HUES6 (cell line): ENCODE measurements around the gene C11orf21.
"Not testable (repeated sequence)": the region's sequence is repeated elsewhere in the genome, so short reads cannot be mapped to it uniquely, and the experiment has no call there.

Experiments used
- H3K27ac ChIP-seq: 2 replicates; pipeline ENCODE4 v1.7.0; 2013; ENCODE audit warnings: low read depth, mild to moderate bottlenecking, low read length, inconsistent platforms
- H3K27me3 ChIP-seq: 2 replicates; pipeline ENCODE4 v1.6.1; 2013; ENCODE audit warnings: low read length; ENCODE audit not compliant: control insufficient read depth, insufficient read depth
- H3K36me3 ChIP-seq: 2 replicates; pipeline ENCODE4 v1.6.1; 2013; ENCODE audit warnings: low read length; ENCODE audit not compliant: control insufficient read depth, insufficient read depth
- H3K4me1 ChIP-seq: 2 replicates; pipeline ENCODE4 v1.6.1; 2013; ENCODE audit warnings: low read length; ENCODE audit not compliant: control insufficient read depth, insufficient read depth
- H3K4me3 ChIP-seq: 2 replicates; pipeline ENCODE4 v1.5.1; 2013; ENCODE audit warnings: low read depth, low read length
- H3K9ac ChIP-seq: one replicate; pipeline ENCODE4 v1.6.1; 2013; ENCODE audit warnings: mild to moderate bottlenecking, low read length
- H3K9me3 ChIP-seq: 2 replicates; pipeline ENCODE4 v1.6.1; 2013; ENCODE audit warnings: low read depth, low read length; ENCODE audit not compliant: control insufficient read depth, insufficient read depth

The C11orf21 gene

GRCh38 chr11:2333486-2334205 lies 31.9 kb upstream of the C11orf21 start:
- H3K9me3 ChIP-seq = peaks cover 23% of the 10 kb centered on the region
- not testable (repeated sequence) for H3K36me3 ChIP-seq, H3K27ac ChIP-seq, H3K27me3 ChIP-seq, H3K9ac ChIP-seq, H3K4me3 ChIP-seq
- H3K4me1 ChIP-seq = peaks cover 21% of the 10 kb centered on the region

- Histone ChIP-seq H3K9me3 (peaks cover 23% of the 10 kb centered on the region), H3K4me1 (peaks cover 11% of the 10 kb centered on the region; the same call in 1 of the 2 replicates)
- not testable (repeated sequence) for H3K4me3 ChIP-seq, H3K27me3 ChIP-seq, H3K9ac ChIP-seq, H3K36me3 ChIP-seq, H3K27ac ChIP-seq
Observed at GRCh38 chr11:2332569-2332968, 30.9 kb upstream of the C11orf21 start.

GRCh38 chr11:2331404-2331803 lies 29.7 kb upstream of the C11orf21 start:
- Histone ChIP-seq H3K4me1 (peaks cover 1% of the 10 kb centered on the region; the same call in 1 of the 2 replicates), H3K27ac (no peak overlapping the region), H3K9me3 (peaks cover 25% of the 10 kb centered on the region), H3K9ac (no peak overlapping the region), H3K36me3 (no peaks in the 10 kb centered on the region), H3K4me3 (no peak overlapping the region), H3K27me3 (no peaks in the 10 kb centered on the region)

- Histone ChIP-seq H3K9me3 (peaks cover 28% of the 10 kb centered on the region), H3K36me3 (no peaks in the 10 kb centered on the region), H3K4me3 (no peak overlapping the region), H3K27me3 (no peaks in the 10 kb centered on the region), H3K27ac (no peak overlapping the region), H3K4me1 (no peaks in the 10 kb centered on the region), H3K9ac (no peak overlapping the region)
Observed at GRCh38 chr11:2330696-2331095, 29.0 kb upstream of the C11orf21 start.

GRCh38 chr11:2329551-2329950 lies 27.8 kb upstream of the C11orf21 start:
- H3K9me3 ChIP-seq = peaks cover 30% of the 10 kb centered on the region
- H3K4me1 ChIP-seq = no peaks in the 10 kb centered on the region
- H3K27me3 ChIP-seq = no peaks in the 10 kb centered on the region
- H3K36me3 ChIP-seq = no peaks in the 10 kb centered on the region
- no peak overlapping the region for H3K27ac ChIP-seq
- no peak overlapping the region for H3K9ac ChIP-seq
- no peak overlapping the region for H3K4me3 ChIP-seq

GRCh38 chr11:2328656-2329354 lies 27.1 kb upstream of the C11orf21 start:
- no peak overlapping the region for H3K27ac ChIP-seq
- H3K4me3 ChIP-seq = no peak overlapping the region
- no peaks in the 10 kb centered on the region for H3K27me3 ChIP-seq
- H3K4me1 ChIP-seq = no peaks in the 10 kb centered on the region
- H3K9ac ChIP-seq = no peak overlapping the region
- H3K36me3 ChIP-seq = no peaks in the 10 kb centered on the region
- peaks cover 30% of the 10 kb centered on the region for H3K9me3 ChIP-seq

GRCh38 chr11:2328021-2328420 lies 26.3 kb upstream of the C11orf21 start:
- no peaks in the 10 kb centered on the region for H3K36me3 ChIP-seq
- no peak overlapping the region for H3K27ac ChIP-seq
- no peak overlapping the region for H3K9ac ChIP-seq
- no peaks in the 10 kb centered on the region for H3K4me1 ChIP-seq
- H3K4me3 ChIP-seq = no peak overlapping the region
- H3K27me3 ChIP-seq = no peaks in the 10 kb centered on the region
- H3K9me3 ChIP-seq = peaks cover 30% of the 10 kb centered on the region

- Histone ChIP-seq H3K27ac (no peak overlapping the region), H3K36me3 (no peaks in the 10 kb centered on the region), H3K4me3 (no peak overlapping the region), H3K9me3 (peaks cover 30% of the 10 kb centered on the region), H3K9ac (no peak overlapping the region), H3K27me3 (no peaks in the 10 kb centered on the region), H3K4me1 (no peaks in the 10 kb centered on the region)
Observed at GRCh38 chr11:2327032-2327431, 25.3 kb upstream of the C11orf21 start.

- H3K27ac ChIP-seq = no peak overlapping the region
- no peaks in the 10 kb centered on the region for H3K36me3 ChIP-seq
- H3K9me3 ChIP-seq = peaks cover 21% of the 10 kb centered on the region
- H3K27me3 ChIP-seq = no peaks in the 10 kb centered on the region
- H3K4me1 ChIP-seq = no peaks in the 10 kb centered on the region
- no peak overlapping the region for H3K9ac ChIP-seq
- H3K4me3 ChIP-seq = no peak overlapping the region
Observed at GRCh38 chr11:2325719-2326118, 24.0 kb upstream of the C11orf21 start.

- Histone ChIP-seq H3K4me1 (no peaks in the 10 kb centered on the region), H3K9ac (no peak overlapping the region), H3K9me3 (peaks cover 17% of the 10 kb centered on the region), H3K36me3 (no peaks in the 10 kb centered on the region), H3K27ac (no peak overlapping the region), H3K4me3 (no peak overlapping the region), H3K27me3 (no peaks in the 10 kb centered on the region)
Observed at GRCh38 chr11:2325123-2325522, 23.4 kb upstream of the C11orf21 start.

- no peaks in the 10 kb centered on the region for H3K27me3 ChIP-seq
- peaks cover 3% of the 10 kb centered on the region; the same call in 1 of the 2 replicates for H3K9me3 ChIP-seq
- no peak overlapping the region for H3K4me3 ChIP-seq
- H3K27ac ChIP-seq = no peak overlapping the region
- no peak overlapping the region for H3K9ac ChIP-seq
- H3K36me3 ChIP-seq = no peaks in the 10 kb centered on the region
- no peaks in the 10 kb centered on the region for H3K4me1 ChIP-seq
Observed at GRCh38 chr11:2321311-2321683, 19.6 kb upstream of the C11orf21 start.
